Measurements from ENCODE around the gene OLFML1.

Gene OLFML1

GRCh38 chr11:7487360-7487759 lies 2.1 kb downstream of the OLFML1 start:
- Histone ChIP-seq H2AFZ (ENCODE audit: low read depth, low read length) (no peak overlapping the region), H3K36me3 (ENCODE audit: insufficient read depth, low read length) (no peaks in the 10 kb centered on the region), H3K4me3 (ENCODE audit: low read length) (no peak overlapping the region), H3K4me1 (ENCODE audit: insufficient read depth, low read length) (peaks cover 8% of the 10 kb centered on the region), H3K9me3 (ENCODE audit: low read length) (no peaks in the 10 kb centered on the region), H3K27me3 (ENCODE audit: insufficient read depth, low read length) (no peaks in the 10 kb centered on the region)

DNA sequence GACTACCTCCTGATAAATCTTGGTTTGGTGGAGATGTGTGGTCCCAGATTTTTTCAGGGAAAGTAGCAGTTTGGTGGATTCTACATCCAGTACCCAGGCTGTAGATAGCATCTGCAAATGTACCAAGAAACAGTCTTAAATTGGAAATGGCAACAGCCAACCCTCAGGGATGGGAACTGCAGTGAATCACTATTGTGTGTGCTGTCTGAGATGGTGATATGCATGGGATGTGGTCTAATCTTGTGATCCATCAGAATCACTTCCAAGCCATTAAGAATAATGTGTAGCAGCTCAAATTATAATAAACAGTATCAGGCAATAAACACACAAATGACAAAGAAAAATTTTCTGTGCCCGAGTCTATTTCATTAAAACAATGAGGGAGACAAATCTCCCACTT lies 3.4 kb downstream of the OLFML1 start:
- Histone ChIP-seq H3K4me3 (ENCODE audit: low read length) (no peak overlapping the region), H3K4me1 (ENCODE audit: insufficient read depth, low read length) (peaks cover 8% of the 10 kb centered on the region), H3K27me3 (ENCODE audit: insufficient read depth, low read length) (no peaks in the 10 kb centered on the region), H2AFZ (ENCODE audit: low read depth, low read length) (no peak overlapping the region), H3K9me3 (ENCODE audit: low read length) (no peaks in the 10 kb centered on the region), H3K36me3 (ENCODE audit: insufficient read depth, low read length) (no peaks in the 10 kb centered on the region)

- Histone ChIP-seq H3K9me3 (ENCODE audit: low read length) (no peaks in the 10 kb centered on the region), H3K4me3 (ENCODE audit: low read length) (no peak overlapping the region), H2AFZ (ENCODE audit: low read depth, low read length) (no peak overlapping the region), H3K36me3 (ENCODE audit: insufficient read depth, low read length) (no peaks in the 10 kb centered on the region), H3K27me3 (ENCODE audit: insufficient read depth, low read length) (no peaks in the 10 kb centered on the region), H3K4me1 (ENCODE audit: insufficient read depth, low read length) (peaks cover 8% of the 10 kb centered on the region)
Measured at GRCh38 chr11:7489376-7489775, 4.1 kb downstream of the OLFML1 start.

DNA sequence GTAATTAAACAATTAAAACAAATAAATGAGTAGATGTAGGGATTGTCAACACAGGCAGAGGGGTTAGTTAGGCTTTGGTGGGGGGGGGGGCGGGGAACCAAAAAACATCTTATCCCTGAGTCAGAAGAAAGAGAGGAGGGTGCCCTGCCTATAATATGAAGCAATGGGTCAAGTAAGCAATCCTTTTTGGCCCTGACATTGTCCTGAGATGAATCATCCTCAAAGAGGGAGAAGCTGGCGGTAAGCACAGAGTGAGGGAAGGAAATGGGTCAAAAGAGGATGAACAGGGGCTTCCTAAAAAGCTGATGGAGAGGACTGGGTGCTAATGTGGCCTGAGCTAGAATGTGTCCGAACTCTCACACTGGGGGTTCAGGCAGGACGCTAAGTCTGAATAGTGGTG lies 4.7 kb downstream of the OLFML1 start:
- no peak overlapping the region for H2AFZ ChIP-seq (ENCODE audit: low read depth, low read length)
- H3K27me3 ChIP-seq (ENCODE audit: insufficient read depth, low read length): no peaks in the 10 kb centered on the region
- no peaks in the 10 kb centered on the region for H3K9me3 ChIP-seq (ENCODE audit: low read length)
- no peaks in the 10 kb centered on the region for H3K36me3 ChIP-seq (ENCODE audit: insufficient read depth, low read length)
- no peak overlapping the region for H3K4me3 ChIP-seq (ENCODE audit: low read length)
- peaks cover 8% of the 10 kb centered on the region for H3K4me1 ChIP-seq (ENCODE audit: insufficient read depth, low read length)

- Histone ChIP-seq H2AFZ (ENCODE audit: low read depth, low read length) (no peak overlapping the region), H3K4me1 (ENCODE audit: insufficient read depth, low read length) (peaks cover 8% of the 10 kb centered on the region), H3K9me3 (ENCODE audit: low read length) (no peaks in the 10 kb centered on the region), H3K4me3 (ENCODE audit: low read length) (no peak overlapping the region), H3K27me3 (ENCODE audit: insufficient read depth, low read length) (no peaks in the 10 kb centered on the region), H3K36me3 (ENCODE audit: insufficient read depth, low read length) (no peaks in the 10 kb centered on the region)
Measured at GRCh38 chr11:7490535-7490934, 5.2 kb downstream of the OLFML1 start.

DNA sequence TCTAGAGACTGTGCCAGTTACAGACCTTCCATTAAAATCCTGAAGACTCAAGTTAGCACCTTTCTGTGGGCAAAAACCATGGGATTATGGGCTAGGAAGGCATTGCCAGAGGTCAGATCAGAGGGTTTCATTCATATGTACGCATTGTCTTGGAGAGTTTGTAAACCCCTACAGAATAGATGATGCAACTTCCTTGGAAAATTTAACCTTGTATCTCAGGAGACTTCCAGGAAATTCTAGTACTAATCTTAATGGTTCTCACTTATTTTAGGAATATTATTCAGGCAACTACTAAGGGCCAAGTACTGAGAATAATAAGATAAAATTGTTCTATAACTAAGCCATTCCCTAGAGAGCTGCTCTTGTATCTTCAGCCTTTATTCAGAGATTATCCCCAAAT lies 6.9 kb downstream of the OLFML1 start:
- H3K36me3 ChIP-seq (ENCODE audit: insufficient read depth, low read length): no peaks in the 10 kb centered on the region
- H3K27me3 ChIP-seq (ENCODE audit: insufficient read depth, low read length): no peaks in the 10 kb centered on the region
- H3K4me3 ChIP-seq (ENCODE audit: low read length): no peak overlapping the region
- no peaks in the 10 kb centered on the region for H3K9me3 ChIP-seq (ENCODE audit: low read length)
- H3K4me1 ChIP-seq (ENCODE audit: insufficient read depth, low read length): peaks cover 8% of the 10 kb centered on the region
- no peak overlapping the region for H2AFZ ChIP-seq (ENCODE audit: low read depth, low read length)

DNA sequence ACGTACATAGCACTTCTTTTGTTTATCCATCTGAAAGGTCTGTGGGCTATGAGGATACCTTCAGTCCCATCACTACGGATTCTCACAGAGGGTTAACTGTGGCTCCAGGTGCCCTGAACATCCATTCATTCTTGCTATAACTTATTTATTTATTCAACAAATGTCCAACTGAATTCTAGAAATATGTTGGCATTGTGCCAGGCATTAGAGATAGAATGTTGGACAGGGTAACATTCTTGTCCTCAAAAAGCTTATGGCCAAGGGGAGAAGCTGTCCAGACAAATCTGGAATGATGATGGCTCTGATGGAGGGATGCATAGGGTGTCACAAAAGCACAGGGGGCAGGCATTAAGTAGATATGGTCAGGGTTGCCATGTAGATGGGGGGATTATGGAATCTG lies 8.4 kb downstream of the OLFML1 start:
- no peaks in the 10 kb centered on the region for H3K9me3 ChIP-seq (ENCODE audit: low read length)

GRCh38 chr11:7494086-7494745 lies 8.9 kb downstream of the OLFML1 start:
- H3K9me3 ChIP-seq (ENCODE audit: low read length): no peaks in the 10 kb centered on the region
- H3K4me1 ChIP-seq (ENCODE audit: insufficient read depth, low read length): peaks cover 8% of the 10 kb centered on the region
- no peak overlapping the region for H3K4me3 ChIP-seq (ENCODE audit: low read length)

More for the DNA sequence above, 8.4 kb downstream of the OLFML1 start:
- H3K4me1 ChIP-seq (ENCODE audit: insufficient read depth, low read length): peaks cover 8% of the 10 kb centered on the region
- no peaks in the 10 kb centered on the region for H3K36me3 ChIP-seq (ENCODE audit: insufficient read depth, low read length)
- H3K27me3 ChIP-seq (ENCODE audit: insufficient read depth, low read length): peaks cover 2% of the 10 kb centered on the region
- H2AFZ ChIP-seq (ENCODE audit: low read depth, low read length): no peak overlapping the region
- no peak overlapping the region for H3K4me3 ChIP-seq (ENCODE audit: low read length)

DNA sequence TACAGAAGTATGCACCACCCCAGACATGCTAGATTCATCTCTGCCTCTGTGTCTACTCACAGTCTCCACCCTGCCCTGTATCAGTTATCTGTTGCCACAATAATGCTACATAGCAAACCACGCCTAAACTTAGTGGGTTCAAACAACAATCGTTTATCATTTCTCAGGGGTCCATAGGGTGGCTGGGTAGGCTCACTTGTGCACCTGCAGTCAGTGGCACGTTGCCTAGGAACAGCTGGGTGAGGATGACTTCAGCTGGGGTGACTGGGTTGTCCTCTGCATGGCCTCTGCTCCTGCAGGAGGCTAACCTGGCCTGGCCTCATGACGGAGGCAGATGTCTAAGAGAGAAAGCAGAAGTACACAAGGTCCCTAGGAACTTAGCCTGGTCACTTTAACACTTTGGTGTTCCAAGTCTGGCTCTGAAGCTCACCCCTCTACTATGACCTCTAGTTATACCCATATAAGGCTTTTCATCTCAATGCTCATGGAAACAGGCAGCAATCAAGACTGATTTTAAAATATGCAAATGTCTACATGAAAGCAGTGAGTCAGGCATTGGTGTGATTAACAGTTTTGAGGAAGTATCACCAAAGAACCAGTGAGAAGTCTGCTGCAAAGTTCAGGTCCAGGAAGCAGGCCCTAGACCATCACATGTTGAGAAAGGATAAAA lies 10.7 kb downstream of the OLFML1 start:
- Histone ChIP-seq H3K36me3 (ENCODE audit: insufficient read depth, low read length) (no peaks in the 10 kb centered on the region), H3K4me1 (ENCODE audit: insufficient read depth, low read length) (peaks cover 6% of the 10 kb centered on the region), H3K4me3 (ENCODE audit: low read length) (no peak overlapping the region), H3K9me3 (ENCODE audit: low read length) (no peaks in the 10 kb centered on the region), H2AFZ (ENCODE audit: low read depth, low read length) (no peak overlapping the region), H3K27me3 (ENCODE audit: insufficient read depth, low read length) (peaks cover 2% of the 10 kb centered on the region)

More at GRCh38 chr11:7494086-7494745, 8.9 kb downstream of the OLFML1 start:
- Histone ChIP-seq H2AFZ (ENCODE audit: low read depth, low read length) (no peak overlapping the region), H3K36me3 (ENCODE audit: insufficient read depth, low read length) (no peaks in the 10 kb centered on the region), H3K27me3 (ENCODE audit: insufficient read depth, low read length) (peaks cover 2% of the 10 kb centered on the region)

GRCh38 chr11:7498193-7498592 lies 12.9 kb downstream of the OLFML1 start:
- H3K4me3 ChIP-seq (ENCODE audit: low read length): no peak overlapping the region
- no peaks in the 10 kb centered on the region for H3K36me3 ChIP-seq (ENCODE audit: insufficient read depth, low read length)
- H3K27me3 ChIP-seq (ENCODE audit: insufficient read depth, low read length): peaks cover 2% of the 10 kb centered on the region
- H2AFZ ChIP-seq (ENCODE audit: low read depth, low read length): no peak overlapping the region
- H3K4me1 ChIP-seq (ENCODE audit: insufficient read depth, low read length): no peaks in the 10 kb centered on the region
- H3K9me3 ChIP-seq (ENCODE audit: low read length): no peaks in the 10 kb centered on the region

- H3K9me3 ChIP-seq (ENCODE audit: low read length): no peaks in the 10 kb centered on the region
Measured at GRCh38 chr11:7499081-7499480, 13.8 kb downstream of the OLFML1 start.

DNA sequence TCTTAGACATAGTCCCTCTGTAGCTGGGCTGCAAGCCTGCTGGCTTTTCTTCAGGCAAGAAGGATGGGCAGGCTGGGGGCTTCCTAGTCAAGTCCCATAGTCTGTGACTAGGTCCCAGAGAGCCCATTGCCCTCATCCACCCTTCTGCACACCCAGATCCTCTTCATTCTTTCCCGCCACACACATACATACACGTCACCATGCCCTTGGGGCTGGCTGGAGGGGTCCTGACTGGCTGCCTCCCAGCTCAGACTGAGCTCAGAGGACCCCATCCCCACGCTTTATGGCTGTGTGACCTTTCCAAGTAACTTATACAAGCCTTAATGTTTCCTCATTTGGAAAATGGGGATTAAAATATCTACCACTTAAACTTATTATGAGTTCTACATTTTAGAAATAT lies 14.9 kb downstream of the OLFML1 start:
- no peaks in the 10 kb centered on the region for H3K9me3 ChIP-seq (ENCODE audit: low read length)
- H3K27me3 ChIP-seq (ENCODE audit: insufficient read depth, low read length): peaks cover 2% of the 10 kb centered on the region
- no peak overlapping the region for H2AFZ ChIP-seq (ENCODE audit: low read depth, low read length)
- H3K36me3 ChIP-seq (ENCODE audit: insufficient read depth, low read length): no peaks in the 10 kb centered on the region
- no peaks in the 10 kb centered on the region for H3K4me1 ChIP-seq (ENCODE audit: insufficient read depth, low read length)
- no peak overlapping the region for H3K4me3 ChIP-seq (ENCODE audit: low read length)

More at GRCh38 chr11:7499081-7499480, 13.8 kb downstream of the OLFML1 start:
- Histone ChIP-seq H3K27me3 (ENCODE audit: insufficient read depth, low read length) (peaks cover 2% of the 10 kb centered on the region), H2AFZ (ENCODE audit: low read depth, low read length) (no peak overlapping the region), H3K4me1 (ENCODE audit: insufficient read depth, low read length) (no peaks in the 10 kb centered on the region), H3K4me3 (ENCODE audit: low read length) (no peak overlapping the region), H3K36me3 (ENCODE audit: insufficient read depth, low read length) (no peaks in the 10 kb centered on the region)

DNA sequence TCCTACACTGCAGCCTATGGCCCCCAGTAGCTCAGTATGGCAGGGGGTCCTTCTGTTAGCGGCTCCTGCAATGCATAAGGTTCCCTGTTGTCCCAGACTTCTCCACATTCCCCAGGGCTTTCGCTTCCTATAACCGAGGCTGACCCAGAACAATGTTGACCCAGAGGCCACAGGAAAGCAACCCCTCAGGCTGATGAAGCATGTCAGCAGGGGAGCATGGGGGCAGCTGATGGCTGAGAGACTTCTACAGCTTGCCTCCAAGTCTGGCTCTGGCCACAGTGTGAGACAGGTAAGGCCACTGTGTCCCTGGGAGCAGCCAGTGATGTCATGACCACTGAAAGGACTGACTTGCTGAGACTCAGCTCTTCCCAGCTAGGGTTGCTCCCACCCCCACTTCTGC lies 15.9 kb downstream of the OLFML1 start:
- Histone ChIP-seq H3K4me1 (ENCODE audit: insufficient read depth, low read length) (no peaks in the 10 kb centered on the region), H3K9me3 (ENCODE audit: low read length) (no peaks in the 10 kb centered on the region)

More for the DNA sequence above, 15.9 kb downstream of the OLFML1 start:
- Histone ChIP-seq H3K4me3 (ENCODE audit: low read length) (no peak overlapping the region), H3K36me3 (ENCODE audit: insufficient read depth, low read length) (no peaks in the 10 kb centered on the region), H3K27me3 (ENCODE audit: insufficient read depth, low read length) (peaks cover 2% of the 10 kb centered on the region), H2AFZ (ENCODE audit: low read depth, low read length) (no peak overlapping the region)

Data from neuron (in vitro differentiated cells).